ENCODE results near the gene LMAN2.

DNA sequence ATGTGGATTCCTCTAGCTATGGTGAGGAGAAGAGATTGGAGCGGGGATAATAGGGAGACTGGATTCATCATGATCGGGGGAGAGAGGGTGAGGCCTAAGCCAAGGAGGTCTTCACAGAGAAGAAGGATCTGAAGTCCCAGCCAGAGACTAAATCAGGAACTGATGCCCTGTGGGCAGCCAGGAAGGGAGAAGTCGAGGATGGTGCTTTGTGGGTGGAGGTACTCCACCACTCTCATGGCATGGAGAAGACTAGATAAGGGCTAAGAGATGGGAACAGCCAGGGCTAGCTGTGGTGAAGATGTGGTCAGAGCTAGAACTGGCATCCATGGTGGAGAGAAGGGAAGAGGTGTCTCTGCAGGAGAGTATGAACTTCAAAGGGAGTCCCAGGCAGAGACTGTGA, 3.2 kb upstream of the LMAN2 start:
- TF ChIP-seq, protein P1, sequence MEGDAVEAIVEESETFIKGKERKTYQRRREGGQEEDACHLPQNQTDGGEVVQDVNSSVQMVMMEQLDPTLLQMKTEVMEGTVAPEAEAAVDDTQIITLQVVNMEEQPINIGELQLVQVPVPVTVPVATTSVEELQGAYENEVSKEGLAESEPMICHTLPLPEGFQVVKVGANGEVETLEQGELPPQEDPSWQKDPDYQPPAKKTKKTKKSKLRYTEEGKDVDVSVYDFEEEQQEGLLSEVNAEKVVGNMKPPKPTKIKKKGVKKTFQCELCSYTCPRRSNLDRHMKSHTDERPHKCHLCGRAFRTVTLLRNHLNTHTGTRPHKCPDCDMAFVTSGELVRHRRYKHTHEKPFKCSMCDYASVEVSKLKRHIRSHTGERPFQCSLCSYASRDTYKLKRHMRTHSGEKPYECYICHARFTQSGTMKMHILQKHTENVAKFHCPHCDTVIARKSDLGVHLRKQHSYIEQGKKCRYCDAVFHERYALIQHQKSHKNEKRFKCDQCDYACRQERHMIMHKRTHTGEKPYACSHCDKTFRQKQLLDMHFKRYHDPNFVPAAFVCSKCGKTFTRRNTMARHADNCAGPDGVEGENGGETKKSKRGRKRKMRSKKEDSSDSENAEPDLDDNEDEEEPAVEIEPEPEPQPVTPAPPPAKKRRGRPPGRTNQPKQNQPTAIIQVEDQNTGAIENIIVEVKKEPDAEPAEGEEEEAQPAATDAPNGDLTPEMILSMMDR (IDR thresholded peaks at IDR 0.05), result no peak
- no peak for TF ChIP-seq POLR2AphosphoS5 (IDR thresholded peaks at IDR 0.05)
- no peak for TF ChIP-seq POLR2A (IDR thresholded peaks at IDR 0.05)
